Upper lobe of right lung (tissue), 1 donor: ENCODE data around the gene UBE2I. TPM values are rescaled to one million over a fixed set of nuclear protein-coding genes. Genes with fewer than 3 reads are reported as not detected.
"Not testable (repeated sequence)": the region's sequence is repeated elsewhere in the genome, so short reads cannot be mapped to it uniquely, and the experiment has no call there.

Source experiments
- ATAC-seq: fragments of 200-7000 bp; cut with Tn5 transposase; one replicate; pipeline ENCODE4 v1.9.1; 2020; ENCODE audit warnings: mild to moderate bottlenecking, moderate library complexity
- DNase-seq: peaks from one replicate; pipeline ENCODE4 v3.0.0-alpha.2; 2020
- H3K27ac ChIP-seq: fragments of 200-600 bp; one replicate; pipeline ENCODE4 v1.8.0; 2022
- H3K27me3 ChIP-seq: fragments of 200-600 bp; one replicate; pipeline ENCODE4 v1.8.0; 2022; ENCODE audit warnings: mild to moderate bottlenecking
- H3K36me3 ChIP-seq: fragments of 200-600 bp; one replicate; pipeline ENCODE4 v1.8.0; 2022
- H3K4me1 ChIP-seq: fragments of 200-600 bp; one replicate; pipeline ENCODE4 v1.8.0; 2022
- H3K4me3 ChIP-seq: fragments of 200-600 bp; one replicate; pipeline ENCODE4 v1.8.0; 2022; ENCODE audit warnings: mild to moderate bottlenecking
- H3K9me3 ChIP-seq: fragments of 200-600 bp; one replicate; pipeline ENCODE4 v1.8.0; 2022
- intact Hi-C: fragments of 100-400 bp; cut with DNase I; formaldehyde crosslinking; loops from one replicate; pipeline ENCODE4 v1.11.0; 2022
- total RNA-seq: library from RNA; stranded (reverse); fragmentation: NEBNext Ultra II Directional; extraction: Animal tissue kit (Norgen Biotek cat#: 25700); gene quantifications from one replicate; pipeline ENCODE4 v1.2.1, GENCODE V29; 2021
- TF ChIP-seq, protein P1 (sequence below): fragments of 200-600 bp; IDR thresholded peaks from one replicate; pipeline ENCODE4 v1.8.0; 2022; ENCODE audit warnings: antibody characterized with exemption
- donor health status: DM: no; HTN: yes; CAD: no; lungs with severe emphysema.

UBE2I gene
- total RNA-seq, 1 donor from 2014 or later, result 95.6 TPM

DNA sequence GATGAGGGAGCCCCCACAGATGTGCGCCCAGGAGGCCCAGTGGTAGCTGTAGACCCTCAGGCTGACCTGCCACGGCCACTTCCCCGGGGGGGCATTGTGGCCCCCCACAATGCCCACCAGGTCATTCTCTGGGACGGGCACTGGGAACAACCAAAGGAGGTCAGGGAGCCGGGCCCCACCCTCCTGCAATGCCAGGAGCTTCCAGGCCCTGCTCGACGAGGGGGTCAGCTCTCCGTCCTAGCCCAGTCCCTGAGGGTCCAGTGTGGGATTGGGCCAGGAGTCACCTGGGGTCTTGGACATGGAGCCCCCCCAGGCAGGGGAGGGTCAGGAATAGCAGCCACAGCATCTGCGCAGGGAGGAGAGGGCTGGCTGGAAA lies 46.6 kb upstream of the UBE2I start:
- no peak for ATAC-seq
- Histone ChIP-seq H3K9me3 (no peaks in the 10 kb centered on the region), H3K27ac (no peak overlapping the region), H3K4me3 (no peak overlapping the region), H3K36me3 (no peaks in the 10 kb centered on the region), H3K4me1 (no peaks in the 10 kb centered on the region), H3K27me3 (peaks cover 46% of the 10 kb centered on the region)
- TF ChIP-seq, protein P1, sequence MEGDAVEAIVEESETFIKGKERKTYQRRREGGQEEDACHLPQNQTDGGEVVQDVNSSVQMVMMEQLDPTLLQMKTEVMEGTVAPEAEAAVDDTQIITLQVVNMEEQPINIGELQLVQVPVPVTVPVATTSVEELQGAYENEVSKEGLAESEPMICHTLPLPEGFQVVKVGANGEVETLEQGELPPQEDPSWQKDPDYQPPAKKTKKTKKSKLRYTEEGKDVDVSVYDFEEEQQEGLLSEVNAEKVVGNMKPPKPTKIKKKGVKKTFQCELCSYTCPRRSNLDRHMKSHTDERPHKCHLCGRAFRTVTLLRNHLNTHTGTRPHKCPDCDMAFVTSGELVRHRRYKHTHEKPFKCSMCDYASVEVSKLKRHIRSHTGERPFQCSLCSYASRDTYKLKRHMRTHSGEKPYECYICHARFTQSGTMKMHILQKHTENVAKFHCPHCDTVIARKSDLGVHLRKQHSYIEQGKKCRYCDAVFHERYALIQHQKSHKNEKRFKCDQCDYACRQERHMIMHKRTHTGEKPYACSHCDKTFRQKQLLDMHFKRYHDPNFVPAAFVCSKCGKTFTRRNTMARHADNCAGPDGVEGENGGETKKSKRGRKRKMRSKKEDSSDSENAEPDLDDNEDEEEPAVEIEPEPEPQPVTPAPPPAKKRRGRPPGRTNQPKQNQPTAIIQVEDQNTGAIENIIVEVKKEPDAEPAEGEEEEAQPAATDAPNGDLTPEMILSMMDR, result no peak
- no peak for DNase-seq
- intact Hi-C loops, result no loop called here

DNA sequence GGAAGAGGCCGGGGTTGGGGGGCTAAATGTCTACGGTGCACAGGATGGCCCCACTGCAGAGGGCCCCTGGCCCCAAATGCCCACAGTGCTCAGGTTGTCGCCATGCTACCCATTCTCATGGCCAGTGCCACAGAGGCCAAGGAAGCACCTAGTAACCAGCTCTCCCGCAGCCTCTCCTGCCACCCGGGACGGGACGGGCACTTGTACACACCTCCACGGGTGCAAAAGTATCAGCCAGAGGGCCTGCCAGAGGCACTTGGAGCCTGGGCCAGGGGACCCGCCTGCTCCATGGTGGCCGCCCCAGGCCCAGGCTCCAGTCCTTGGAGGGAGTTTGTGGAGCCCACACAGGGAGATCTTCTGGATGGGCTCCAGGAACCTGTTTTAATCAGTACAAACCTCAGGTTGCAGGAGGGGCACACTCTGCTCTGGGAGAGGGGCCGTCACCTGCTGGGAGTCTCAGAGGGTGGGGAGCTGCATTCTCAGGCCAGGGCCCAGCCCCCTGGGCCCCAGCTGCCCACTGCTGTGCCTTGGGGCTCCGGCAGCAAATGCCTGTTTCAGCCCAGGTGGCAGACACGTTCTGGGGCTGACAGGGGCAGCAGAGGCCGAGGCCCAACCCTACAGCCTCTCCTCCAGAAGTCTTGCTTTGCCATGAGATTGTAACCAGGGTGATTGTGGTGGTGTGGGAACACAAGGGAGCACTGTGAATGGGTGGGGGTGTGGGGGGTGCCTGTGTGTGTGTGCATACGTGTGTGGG lies 45.7 kb upstream of the UBE2I start:
- Histone ChIP-seq H3K27ac (no peak overlapping the region), H3K9me3 (no peaks in the 10 kb centered on the region), H3K36me3 (no peaks in the 10 kb centered on the region), H3K4me3 (no peak overlapping the region), H3K27me3 (peaks cover 40% of the 10 kb centered on the region), H3K4me1 (no peaks in the 10 kb centered on the region)
- DNase-seq (no peak), ATAC-seq (no peak)
- intact Hi-C loops, result no loop called here
- TF ChIP-seq, protein P1, result no peak

DNA sequence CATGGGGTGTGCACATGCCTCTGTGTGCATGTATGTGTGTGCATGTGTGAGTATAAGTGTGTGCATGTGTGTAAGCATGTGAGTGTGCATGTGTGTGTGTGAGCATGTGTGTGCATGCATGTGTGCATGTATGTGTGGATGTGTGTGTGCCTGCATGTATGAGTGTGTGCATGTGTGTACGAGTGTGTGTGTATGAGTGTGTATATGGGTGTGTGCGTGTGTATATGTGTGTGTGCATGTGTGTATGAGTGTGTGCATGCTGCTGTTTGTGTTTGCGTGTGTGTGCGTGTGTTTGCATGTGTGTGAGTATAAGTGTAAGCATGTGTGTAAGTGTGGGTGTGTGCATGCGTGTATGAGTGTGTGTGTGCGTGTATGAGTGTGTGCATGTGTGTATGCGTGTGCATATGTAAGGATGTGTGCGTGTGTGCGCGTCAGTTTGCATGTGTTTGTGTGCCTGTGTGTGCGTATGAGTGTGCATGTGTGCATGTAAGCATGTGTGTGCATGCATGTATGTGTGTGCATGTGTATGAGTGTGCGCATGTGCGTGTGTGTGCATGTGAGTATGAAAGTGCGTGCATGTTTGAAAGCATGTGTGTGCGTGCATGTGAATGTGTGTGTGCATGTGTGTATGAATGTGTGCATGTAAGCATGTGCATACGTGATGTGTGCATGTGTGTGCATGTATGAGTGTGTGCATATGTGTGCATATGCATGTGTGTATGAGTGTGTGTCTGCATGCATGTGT lies 44.9 kb upstream of the UBE2I start:
- intact Hi-C loops, result no loop called here
- peaks cover 33% of the 10 kb centered on the region for H3K27me3 ChIP-seq
- H3K4me3 ChIP-seq, result no peak overlapping the region
- H3K36me3 ChIP-seq, result no peaks in the 10 kb centered on the region
- ATAC-seq (no peak), DNase-seq (no peak)
- H3K4me1 ChIP-seq, result no peaks in the 10 kb centered on the region
- no peaks in the 10 kb centered on the region for H3K9me3 ChIP-seq
- TF ChIP-seq, protein P1, result no peak
- H3K27ac ChIP-seq, result no peak overlapping the region

DNA sequence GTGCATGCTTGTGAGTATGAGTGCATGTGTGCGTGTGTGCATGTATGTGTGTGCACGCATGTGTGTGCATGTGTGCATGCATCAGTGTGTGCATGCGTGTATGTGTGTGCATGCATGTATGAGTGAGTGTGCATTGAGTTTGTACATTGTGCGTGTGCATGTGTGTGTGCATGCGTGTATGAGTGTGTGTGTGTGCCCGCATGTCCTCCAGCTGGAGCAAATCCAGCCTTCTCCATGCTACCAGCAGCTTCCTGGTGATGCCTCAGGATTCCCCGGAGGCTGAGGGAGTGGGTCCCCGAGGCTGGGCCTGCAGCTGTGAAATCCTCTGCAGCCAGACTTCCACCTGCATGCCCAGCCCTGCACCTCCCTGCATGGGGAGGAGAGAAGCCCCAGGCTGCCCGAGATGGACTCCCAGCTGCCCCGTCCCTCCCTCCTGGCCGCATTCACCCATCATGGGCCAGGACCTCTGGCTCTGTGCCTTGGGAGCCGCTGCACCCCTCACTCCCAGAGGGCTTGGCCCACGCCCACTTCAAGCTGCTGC lies 44.3 kb upstream of the UBE2I start:
- ATAC-seq (no peak), DNase-seq (no peak)
- H3K4me3 ChIP-seq, result no peak overlapping the region
- H3K27ac ChIP-seq, result no peak overlapping the region
- H3K36me3 ChIP-seq, result no peaks in the 10 kb centered on the region
- no peaks in the 10 kb centered on the region for H3K4me1 ChIP-seq
- no peaks in the 10 kb centered on the region for H3K9me3 ChIP-seq
- peaks cover 26% of the 10 kb centered on the region for H3K27me3 ChIP-seq
- TF ChIP-seq, protein P1, result no peak
- intact Hi-C loops, result no loop called here

DNA sequence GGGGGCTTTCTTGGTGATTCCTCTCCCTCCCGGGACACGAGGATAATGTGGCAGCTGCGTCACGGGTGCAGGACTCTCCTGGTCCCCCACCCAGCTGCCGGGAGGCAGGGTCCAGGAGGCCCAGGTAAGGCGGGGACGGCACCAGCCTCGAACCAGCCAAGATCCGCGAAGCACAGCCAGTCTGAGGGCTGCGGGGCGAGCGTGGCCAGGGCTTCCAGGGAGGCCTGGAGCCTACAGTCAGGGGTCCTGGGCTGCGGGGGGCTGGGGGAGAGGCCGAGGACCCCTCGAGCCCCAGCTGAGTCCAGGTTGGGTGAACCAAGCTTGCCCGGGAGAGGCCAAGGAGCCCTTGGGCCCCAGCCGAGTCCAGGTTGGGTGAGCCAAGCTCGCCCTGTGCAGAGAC lies 43.6 kb upstream of the UBE2I start:
- no peak overlapping the region for H3K4me3 ChIP-seq
- intact Hi-C loops, result no loop called here
- H3K27ac ChIP-seq, result no peak overlapping the region
- H3K4me1 ChIP-seq, result no peaks in the 10 kb centered on the region
- peaks cover 24% of the 10 kb centered on the region for H3K27me3 ChIP-seq
- no peak for ATAC-seq
- TF ChIP-seq, protein P1, result no peak
- H3K9me3 ChIP-seq, result no peaks in the 10 kb centered on the region
- H3K36me3 ChIP-seq, result no peaks in the 10 kb centered on the region
- DNase-seq, result no peak

DNA sequence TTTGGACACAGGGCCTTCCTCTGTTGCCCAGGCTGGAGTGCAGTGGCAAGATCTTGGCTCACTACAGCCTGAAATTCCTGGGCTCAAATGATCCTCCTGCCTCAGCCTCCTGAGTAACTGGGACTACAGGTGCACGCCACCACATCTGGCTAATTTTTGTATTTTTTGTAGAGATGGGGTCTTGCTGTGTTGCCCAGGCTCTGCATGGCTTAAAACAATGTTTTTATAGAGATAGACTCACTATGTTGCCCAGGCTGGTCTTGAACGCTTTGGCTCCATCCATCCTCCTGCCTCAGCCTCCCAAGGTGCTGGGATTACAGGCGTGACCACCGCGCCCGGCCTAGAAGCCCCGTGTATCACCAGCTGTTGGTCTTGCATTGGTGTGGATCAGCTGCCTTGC lies 40.0 kb upstream of the UBE2I start:
- ATAC-seq, H3K36me3 ChIP-seq, H3K4me1 ChIP-seq, H3K27ac ChIP-seq, intact Hi-C loops, H3K4me3 ChIP-seq, H3K9me3 ChIP-seq, DNase-seq, H3K27me3 ChIP-seq: not testable (repeated sequence)
